Activated gamma-delta T cell treated with anti-CD3 and anti-CD28 coated beads, Interleukin-2, amount 50 U/mL, for 16 hours (primary cell): ENCODE data around the gene SECTM1.

Experiments
- DNase-seq: peaks from one replicate; pipeline ENCODE4 v3.0.0-alpha.2; 2020; ENCODE audit warnings: low read depth

SECTM1 gene

DNA sequence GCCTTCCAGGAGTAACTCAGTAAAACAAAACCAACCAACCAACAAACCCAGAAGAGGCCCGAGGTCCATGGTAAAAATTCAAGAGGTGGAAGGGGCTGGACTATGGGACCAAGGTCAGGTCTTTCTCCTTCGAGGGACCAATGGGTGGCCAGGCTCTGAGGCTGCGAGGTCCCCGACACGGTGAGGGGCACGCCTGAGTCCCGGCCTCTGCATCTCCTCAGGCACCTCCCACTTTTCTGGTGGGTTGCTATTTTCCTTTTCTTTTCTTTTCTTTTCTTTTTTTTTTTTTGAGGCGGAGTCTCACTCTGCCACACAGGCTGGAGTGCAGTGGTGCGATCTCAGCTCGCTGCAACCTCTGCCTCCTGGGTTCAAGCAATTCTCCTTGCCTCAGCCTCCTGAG, 34.1 kb downstream of the SECTM1 start:
- DNase-seq, result no peak

DNA sequence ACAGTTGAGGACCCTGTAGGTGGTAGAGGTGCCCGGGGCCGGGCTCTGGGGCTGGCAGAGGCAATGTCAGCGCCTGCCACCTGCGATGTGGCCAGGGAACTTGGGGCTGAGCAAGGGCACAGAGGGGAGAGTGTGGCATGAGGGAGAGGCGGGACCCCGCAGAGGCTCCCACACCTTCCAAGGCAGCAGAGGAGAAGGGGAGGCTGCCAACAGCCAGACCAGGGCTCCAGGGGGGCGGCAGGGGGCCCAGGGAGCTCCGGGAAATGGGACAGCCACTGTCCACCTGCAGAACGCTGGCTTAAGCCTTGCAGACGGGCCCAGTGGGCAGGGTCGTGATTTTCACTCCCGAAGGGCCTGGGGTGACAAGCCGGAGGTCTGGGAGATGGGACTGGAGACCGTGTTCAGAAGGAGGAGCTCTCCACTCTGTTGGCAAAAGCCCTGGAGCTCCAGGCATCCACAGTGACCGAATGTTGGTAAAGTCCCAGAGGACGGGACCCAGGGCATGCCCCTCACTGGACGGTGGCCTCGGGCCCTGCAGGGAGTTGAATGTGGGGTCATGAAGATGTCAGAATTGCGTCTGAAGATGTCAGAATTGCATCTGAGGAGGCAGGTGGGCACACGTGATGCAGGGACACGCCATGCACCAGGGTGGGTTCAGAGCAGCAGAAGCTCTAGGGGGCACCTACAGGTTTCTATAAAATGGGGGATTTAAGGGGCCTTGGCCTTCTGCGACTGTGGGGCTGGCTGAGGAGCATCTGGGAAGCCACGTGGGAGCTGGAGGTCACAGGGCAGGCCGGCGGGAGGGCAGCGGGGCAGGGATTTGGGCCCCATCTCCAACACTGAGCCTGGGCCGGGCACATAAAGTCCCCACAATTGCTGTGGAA, 34.8 kb downstream of the SECTM1 start:
- no peak for DNase-seq

- DNase-seq, result peak; percentile 92
These were observed 35.6 kb downstream of the SECTM1 start for GRCh38 chr17:82297714-82298537.

GRCh38 chr17:82297280-82297713, 36.3 kb downstream of the SECTM1 start:
- peak; percentile 77 for DNase-seq

- no peak for DNase-seq
These were observed 36.9 kb downstream of the SECTM1 start for GRCh38 chr17:82296511-82297279.

- no peak for DNase-seq
These were observed 38.1 kb downstream of the SECTM1 start for GRCh38 chr17:82295472-82295814.

DNA sequence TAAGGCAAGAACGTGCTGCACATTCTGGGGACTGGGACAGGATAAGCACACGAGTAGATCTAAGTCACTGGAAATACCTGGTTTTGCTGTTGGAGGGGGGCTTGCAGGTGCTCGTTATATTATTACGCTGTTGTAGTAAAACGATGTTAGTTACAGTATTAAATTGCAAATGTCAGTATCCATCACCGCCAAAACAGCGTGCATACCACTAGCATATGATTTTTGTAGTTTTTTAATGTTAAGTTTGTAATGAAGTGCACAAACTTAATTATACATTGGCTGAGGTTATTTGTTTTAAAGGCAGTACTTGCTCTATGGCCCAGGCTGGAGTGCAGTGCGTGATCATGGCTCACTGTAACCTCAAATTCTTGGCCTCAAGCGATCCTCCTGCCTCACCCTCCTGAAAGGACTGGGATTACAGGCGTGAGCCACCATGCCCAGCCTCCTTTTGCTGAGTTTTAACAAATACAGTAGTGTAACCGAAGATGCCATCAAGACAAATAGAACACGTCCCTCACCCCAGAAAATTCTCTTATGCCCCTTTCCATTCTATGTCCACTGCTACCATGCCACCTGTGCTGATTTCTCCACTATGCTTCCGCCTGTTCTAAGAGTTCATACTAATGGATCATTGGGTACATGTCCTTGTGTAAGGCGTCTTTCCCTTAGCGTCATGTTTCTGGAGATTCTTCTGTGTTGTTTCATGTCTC, 39.3 kb downstream of the SECTM1 start:
- no peak for DNase-seq

DNA sequence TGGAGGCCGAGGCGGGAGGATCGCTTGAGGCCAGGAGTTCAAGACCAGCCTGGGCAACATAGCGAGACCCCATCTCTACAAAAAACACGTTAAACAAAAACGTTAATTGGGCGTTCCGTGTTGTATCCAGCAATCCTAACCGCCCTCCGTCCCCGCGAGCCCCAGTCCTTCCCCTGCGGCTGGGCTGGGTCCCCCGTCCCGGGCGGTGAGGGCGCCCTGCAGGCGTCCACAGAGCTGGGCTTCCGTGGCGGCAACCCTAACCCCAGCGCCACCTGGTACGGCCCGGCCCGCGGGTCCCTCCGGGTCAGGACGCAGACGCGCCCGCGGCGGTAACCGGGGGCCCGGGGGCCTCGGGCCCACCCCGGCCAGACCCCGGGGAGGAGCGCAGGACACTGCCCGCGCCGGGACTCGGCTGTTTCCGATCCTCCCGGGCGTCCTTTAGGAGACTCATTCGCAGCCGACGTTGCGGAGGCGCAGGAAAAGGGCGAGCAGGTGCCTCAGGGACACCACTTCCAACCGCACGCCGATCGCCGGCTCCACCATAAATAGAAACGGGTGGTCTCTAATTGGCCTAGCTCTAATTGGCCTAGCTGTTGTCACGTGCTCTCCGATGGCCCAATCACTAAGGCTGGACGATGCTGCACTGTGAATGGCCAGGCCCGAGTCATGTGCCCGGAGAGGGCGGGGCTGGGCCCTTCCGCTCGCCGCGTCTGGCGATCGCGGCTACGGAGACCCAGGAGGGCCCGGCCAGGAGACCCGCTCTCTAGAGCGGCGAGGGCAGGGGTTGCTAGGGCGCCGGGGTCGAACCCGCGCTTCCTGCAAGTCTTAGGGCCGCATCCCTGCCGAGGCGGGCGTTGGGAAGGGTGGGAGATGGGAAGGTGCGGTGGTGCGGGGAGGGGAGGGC, 41.1 kb downstream of the SECTM1 start:
- peak; percentile 87 for DNase-seq

DNA sequence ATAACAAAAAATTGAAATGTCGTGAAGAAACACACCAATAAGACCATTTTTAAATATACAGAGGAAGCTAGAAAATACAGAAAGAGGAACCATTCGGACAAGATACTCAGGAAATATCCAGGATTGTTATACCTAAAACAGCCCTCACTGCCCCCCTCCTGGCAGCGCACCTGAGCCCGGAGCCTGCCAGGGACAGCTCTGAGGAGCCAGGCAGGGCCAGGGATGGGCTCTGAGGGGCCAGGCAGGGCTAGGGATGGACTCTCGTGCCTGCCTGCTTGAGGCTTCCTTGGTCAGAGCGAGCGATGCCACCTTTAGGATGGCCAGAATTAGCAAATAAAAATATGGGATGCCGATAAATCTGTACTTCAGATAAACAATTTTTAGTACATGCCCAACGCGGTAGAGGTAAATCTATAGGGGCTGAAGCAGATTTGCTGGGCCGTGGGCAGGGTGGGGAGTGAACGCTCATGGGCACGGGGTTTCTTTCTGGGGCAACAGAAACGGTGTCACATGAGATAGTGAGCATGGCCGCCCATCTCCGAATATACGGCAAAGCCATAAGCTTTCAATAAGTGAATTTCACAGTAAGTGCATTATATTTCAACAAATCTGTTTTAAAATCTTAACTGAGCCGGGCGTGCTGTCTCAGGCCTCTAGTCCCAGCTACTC, 41.9 kb downstream of the SECTM1 start:
- no peak for DNase-seq

- DNase-seq, result no peak
These were observed 45.4 kb downstream of the SECTM1 start for GRCh38 chr17:82287868-82288801.

DNA sequence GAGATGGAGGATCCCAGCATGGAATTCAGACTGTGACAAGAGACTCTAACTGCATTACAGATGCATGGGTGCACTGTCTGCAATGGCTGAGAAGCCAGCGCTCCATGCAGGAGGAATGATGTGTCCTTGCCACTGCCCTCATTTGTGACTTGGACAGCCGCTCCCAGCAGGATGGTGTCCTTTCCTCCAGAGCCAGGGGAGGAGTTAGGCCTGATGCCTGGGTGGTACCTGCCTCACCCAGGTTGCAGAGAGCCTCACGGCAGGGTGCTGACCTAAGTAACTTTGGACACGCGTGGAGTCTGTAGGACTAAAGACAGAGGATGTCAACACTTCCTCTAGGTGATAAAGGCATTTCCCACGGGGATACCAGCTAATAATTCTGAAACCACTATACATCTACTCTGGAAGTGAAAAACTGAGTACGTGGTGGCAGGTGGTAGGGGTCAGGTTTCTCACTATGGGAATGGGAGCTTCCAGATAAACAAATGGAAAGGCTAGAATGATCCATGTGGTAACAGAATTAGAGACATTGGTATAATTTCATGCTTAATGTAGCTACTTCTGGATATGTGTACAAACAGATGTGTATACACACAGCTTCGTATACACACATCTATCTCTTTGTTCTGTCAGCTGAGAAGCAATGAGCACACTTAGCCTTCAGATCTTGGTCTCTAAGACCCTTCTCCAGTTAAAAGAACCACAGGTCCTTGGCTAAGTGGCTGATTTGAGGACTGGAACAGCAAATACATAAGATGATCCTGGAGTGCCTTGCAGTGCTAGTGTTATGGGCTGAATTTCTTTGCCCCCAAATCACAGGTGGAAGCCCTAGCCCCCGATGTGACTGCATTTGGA, 46.3 kb downstream of the SECTM1 start:
- DNase-seq, result no peak

- no peak for DNase-seq
These were observed 48.4 kb downstream of the SECTM1 start for GRCh38 chr17:82285141-82285540.

- no peak for DNase-seq
These were observed 50.3 kb downstream of the SECTM1 start for GRCh38 chr17:82283208-82283749.

- no peak for DNase-seq
These were observed 51.0 kb downstream of the SECTM1 start for GRCh38 chr17:82282239-82283207.

DNA sequence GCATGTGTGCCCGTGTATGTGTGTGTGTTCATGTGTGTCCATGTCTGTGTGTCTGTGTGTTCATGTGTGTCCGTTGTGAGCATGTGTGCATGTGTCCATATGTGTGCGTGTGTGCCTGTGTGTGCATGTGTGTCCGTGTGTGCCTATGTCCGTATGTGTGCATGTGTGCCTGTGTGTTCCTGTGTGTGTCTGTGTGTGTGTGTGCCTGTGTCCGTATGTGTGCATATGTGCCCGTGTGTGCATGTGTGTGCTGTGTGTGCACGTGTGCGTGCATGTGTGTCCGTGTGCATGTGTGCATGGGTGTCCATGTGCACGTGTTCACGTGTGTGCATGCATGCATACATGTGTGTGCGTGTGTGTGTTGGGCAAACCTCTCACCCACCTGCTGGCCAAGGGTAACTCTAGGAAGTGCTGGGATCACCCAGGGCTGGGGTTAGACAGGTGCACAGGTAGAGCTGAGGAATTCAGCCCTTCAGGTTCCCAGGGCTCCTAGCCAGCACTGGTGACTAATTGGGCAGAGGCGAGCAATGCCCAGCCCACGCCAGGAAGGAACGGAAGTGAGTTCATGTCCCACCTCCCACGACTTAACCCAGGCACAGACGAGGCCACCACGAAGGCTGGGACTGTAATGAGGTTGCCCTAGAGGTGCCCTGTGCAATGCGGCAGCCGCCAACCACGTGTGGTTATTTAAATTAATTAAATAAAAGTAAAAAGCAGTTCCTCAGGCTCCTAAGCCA, 51.9 kb downstream of the SECTM1 start:
- peak; percentile 43 for DNase-seq

DNA sequence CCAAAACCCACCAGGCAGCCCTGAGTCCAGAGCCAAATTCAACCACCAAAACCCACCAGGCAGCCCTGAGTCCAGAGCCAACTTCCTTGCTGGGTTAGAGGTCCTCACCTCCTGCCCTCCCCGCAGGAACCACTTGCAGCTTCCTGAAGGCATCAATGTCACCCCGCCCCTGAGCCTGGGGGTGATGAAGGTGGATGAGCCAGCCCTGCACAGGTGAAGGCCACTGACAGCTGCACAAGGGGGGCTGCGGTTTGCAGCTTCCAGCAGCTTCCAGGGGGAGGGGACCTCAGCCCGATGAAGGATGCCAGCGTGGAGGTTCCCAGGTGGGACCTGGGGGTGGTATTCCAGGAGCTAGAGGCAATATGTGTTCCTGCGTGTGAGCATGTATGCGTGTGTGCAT, 52.5 kb downstream of the SECTM1 start:
- no peak for DNase-seq
